Right lobe of liver (tissue), 6 donors: ENCODE results near the gene HSF4. TPM values are rescaled to one million over a fixed set of nuclear protein-coding genes. Genes with fewer than 3 reads are reported as not detected.

ENCODE experiments used
- ATAC-seq, 4 donors: fragments of 200-7000 bp; cut with Tn5 transposase; one replicate each; pipeline ENCODE4 v1.9.1; 2020; ENCODE audit warnings: mild to moderate bottlenecking in 4 of 4, moderate library complexity in 4 of 4
- DNase-seq, 3 donors: peaks; one replicate each; pipeline ENCODE4 v3.0.0-alpha.2; 2020
- H3K27ac ChIP-seq, 3 donors: fragments of 200-600 bp; one replicate each; pipeline ENCODE4 v1.8.0; 2022
- H3K27me3 ChIP-seq, 2 donors: fragments of 200-600 bp; one replicate each; pipeline ENCODE4 v1.8.0; 2022
- H3K36me3 ChIP-seq, 4 donors: fragments of 200-600 bp; sonication (generic) in 1 of 4; one replicate each; pipeline versions ENCODE4 v1.5.1 to v1.8.0; 2017 to 2022; ENCODE audit warnings: control low read depth in 1 of 4
- H3K4me1 ChIP-seq, 4 donors: fragments of 200-600 bp; sonication (generic) in 1 of 4; one replicate each; pipeline versions ENCODE4 v1.5.1 to v1.8.0; 2017 to 2022; ENCODE audit warnings: control low read depth in 1 of 4
- H3K4me3 ChIP-seq, 3 donors: fragments of 200-600 bp; one replicate each; pipeline ENCODE4 v1.8.0; 2022
- H3K9me3 ChIP-seq, 4 donors: fragments of 200-600 bp; sonication (generic) in 1 of 4; one replicate each; pipeline versions ENCODE4 v1.5.1 to v1.8.0; 2017 to 2022; ENCODE audit warnings: control low read depth in 1 of 4
- CTCF ChIP-seq, 4 donors: fragments of 200-600 bp in 3 of 4; fragments of 450-650 bp in 1 of 4; IDR thresholded peaks; one replicate each; pipeline versions ENCODE4 v1.5.1 to v1.8.0; 2016 to 2022; ENCODE audit warnings: antibody characterized with exemption in 4 of 4, mild to moderate bottlenecking in 2 of 4
- POLR2A ChIP-seq: fragments of 450-650 bp; IDR thresholded peaks from one replicate; pipeline ENCODE4 v1.6.1; 2017; ENCODE audit warnings: antibody characterized with exemption, mild to moderate bottlenecking
- WGBS: methylation state at CpG from one replicate; pipeline ENCODE4 v1.1.6; 2018; ENCODE audit warnings: low coverage, low lambda C conversion rate; ENCODE audit not compliant: insufficient coverage; ENCODE audit errors: missing lambda C conversion rate; 5-methylcytosine and 5-hydroxymethylcytosine counted together
- intact Hi-C, 2 donors: fragments of 100-400 bp; cut with DNase I; formaldehyde crosslinking; loops; one replicate each; pipeline versions ENCODE4 v1.11.2 to v1.14.1; 2022
- total RNA-seq, 6 experiments: library from RNA; depleted of rRNA in 2 of 6; stranded (reverse); fragments of >200 nt in 2 of 6; fragmentation: NEBNext Ultra II Directional in 3 of 6; extraction: Animal tissue kit (Norgen Biotek cat#: 25700) in 3 of 6; gene quantifications; one replicate each; pipeline versions ENCODE4 v1.1.0 to v1.2.4, GENCODE V29; 2016 to 2023
- donor health status: DM: no; HTN: yes; CAD: no.
- donor health status: DM: no; HTN: no; CAD: no.
- donor health status: DM: no; HTN: no; CAD: no.
- donor health status: DM: no; HTN: yes; CAD: no.
- donor health status: DM: no; HTN: yes; CAD: no.

The HSF4 gene
- total RNA-seq, 6 experiments from 2014 or later = 10.4 to 44.1 (median 30.1) TPM

- H3K9me3 ChIP-seq = no peaks in the 10 kb centered on the region
- TF ChIP-seq CTCF (IDR thresholded peaks at IDR 0.05) = no peak
- no peak for TF ChIP-seq POLR2A
- no CpG with 5 or more reads among the region's 9 CpGs for WGBS
- H3K36me3 ChIP-seq = no peaks in the 10 kb centered on the region
- no peak overlapping the region for H3K4me3 ChIP-seq
- H3K4me1 ChIP-seq = peaks cover 0 to 31% (median 11%) of the 10 kb centered on the region in 4 donors
- H3K27ac ChIP-seq = no peak overlapping the region
- no peaks in the 10 kb centered on the region for H3K27me3 ChIP-seq
- no peak for DNase-seq
- intact Hi-C loops = no loop called here
- no peak for ATAC-seq
Observed at GRCh38 chr16:67169011-67169451, 4.5 kb downstream of the HSF4 start.

GRCh38 chr16:67169642-67170167, 5.2 kb downstream of the HSF4 start:
- 8% methylated on average over 14 of the region's 24 CpGs for WGBS
- intact Hi-C loops = no loop called here
- DNase-seq (no peak), ATAC-seq (no peak)
- peaks cover 0 to 31% (median 10%) of the 10 kb centered on the region in 4 donors for H3K4me1 ChIP-seq
- H3K27me3 ChIP-seq = no peaks in the 10 kb centered on the region
- no peaks in the 10 kb centered on the region for H3K36me3 ChIP-seq
- H3K4me3 ChIP-seq = peak overlapping the region; percentile 35 to 56 (median 43)
- peak overlapping the region; percentile 35 to 89 (median 77) for H3K27ac ChIP-seq
- TF ChIP-seq CTCF (IDR thresholded peaks at IDR 0.05) = peak; percentile 10 to 54 (median 33)
- no peak for TF ChIP-seq POLR2A
- H3K9me3 ChIP-seq = no peaks in the 10 kb centered on the region

GRCh38 chr16:67170168-67170948, 5.8 kb downstream of the HSF4 start, which contains the start of gene NOL3:
TSS of gene NOL3 (plus strand) at chr16:67170538.
- no peak for TF ChIP-seq CTCF (IDR thresholded peaks at IDR 0.05)
- peak; percentile 58 for TF ChIP-seq POLR2A
- peak; percentile 88 to 94 (median 89) for DNase-seq
- intact Hi-C loops = no loop called here
- Histone ChIP-seq H3K4me1 (peaks cover 0 to 28% (median 7%) of the 10 kb centered on the region in 4 donors), H3K27me3 (no peaks in the 10 kb centered on the region), H3K9me3 (no peaks in the 10 kb centered on the region), H3K36me3 (no peaks in the 10 kb centered on the region), H3K27ac (peak within 1 kb of the TSS; percentile 70 to 89 (median 77)), H3K4me3 (peak within 1 kb of the TSS; percentile 35 to 56 (median 43))
- WGBS = 2% methylated on average over 8 of the region's 50 CpGs
- ATAC-seq = peak; percentile 59 to 64 (median 60)

- Histone ChIP-seq H3K27ac (peak overlapping the region; percentile 70 to 89 (median 77)), H3K4me1 (peaks cover 0 to 28% (median 7%) of the 10 kb centered on the region in 4 donors), H3K4me3 (peak overlapping the region; percentile 35 to 56 (median 43)), H3K9me3 (no peaks in the 10 kb centered on the region), H3K27me3 (no peaks in the 10 kb centered on the region), H3K36me3 (no peaks in the 10 kb centered on the region)
- ATAC-seq (peak in 3 of 4 donors; percentile 3 to 4 (median 4)), DNase-seq (no peak)
- TF ChIP-seq POLR2A = no peak
- TF ChIP-seq CTCF (IDR thresholded peaks at IDR 0.05) = no peak
- intact Hi-C loops = no loop called here
- WGBS = 27% methylated on average over 3 of the region's 14 CpGs
Observed at GRCh38 chr16:67170949-67171649, 6.6 kb downstream of the HSF4 start.
